Neural cell (in vitro differentiated cells): ENCODE data around the gene OSBP2. TPM values are rescaled to one million over a fixed set of nuclear protein-coding genes. Genes with fewer than 3 reads are reported as not detected.

Source experiments
- H2AFZ ChIP-seq: fragments of 200-600, 300-800 bp; sonication (generic), shearing (Covaris generic); 2 replicates; pipeline ENCODE4 v1.6.0; 2014; ENCODE audit warnings: low read depth, mild to moderate bottlenecking, antibody characterized with exemption, low read length, moderate library complexity
- H3F3A ChIP-seq: fragments of 200-600 bp; shearing (Covaris generic); 2 replicates; pipeline ENCODE4 v1.6.1; 2016; ENCODE audit warnings: mild to moderate bottlenecking, moderate library complexity, mixed read lengths, antibody characterized with exemption, low read length; ENCODE audit not compliant: insufficient read depth, poor library complexity, severe bottlenecking
- H3K27ac ChIP-seq: fragments of 200-600, 300-800 bp; sonication (generic), shearing (Covaris generic); 2 replicates; pipeline ENCODE4 v1.5.1; 2014; ENCODE audit warnings: mild to moderate bottlenecking, low read length, moderate library complexity
- H3K27me3 ChIP-seq: fragments of 300-800, 200-600 bp; sonication (generic), shearing (Covaris generic); 2 replicates; pipeline ENCODE4 v1.6.0; 2014; ENCODE audit warnings: mild to moderate bottlenecking, low read depth, low read length, moderate library complexity; ENCODE audit not compliant: insufficient read depth
- H3K36me3 ChIP-seq: fragments of 300-800, 200-600 bp; sonication (generic), shearing (Covaris generic); 2 replicates; pipeline ENCODE4 v1.5.1; 2014; ENCODE audit warnings: mild to moderate bottlenecking, antibody characterized with exemption, low read length, moderate library complexity; ENCODE audit not compliant: insufficient read depth
- H3K4me2 ChIP-seq: fragments of 300-800, 200-600 bp; sonication (generic), shearing (Covaris generic); 2 replicates; pipeline ENCODE4 v1.6.0; 2014; ENCODE audit warnings: mild to moderate bottlenecking, low read length
- H3K4me3 ChIP-seq: fragments of 300-800, 200-600 bp; sonication (generic), shearing (Covaris generic); 2 replicates; pipeline ENCODE4 v1.5.1; 2014; ENCODE audit warnings: mild to moderate bottlenecking, low read length, moderate library complexity
- H3K79me2 ChIP-seq: fragments of 200-600 bp; shearing (Covaris generic); replicated peaks from 2 replicates; pipeline ENCODE4 v1.6.0; 2014; ENCODE audit warnings: mild to moderate bottlenecking, low read length, moderate library complexity; ENCODE audit not compliant: insufficient read depth
- H3K9ac ChIP-seq: fragments of 300-800, 200-600 bp; sonication (generic), shearing (Covaris generic); 2 replicates; pipeline ENCODE4 v1.6.1; 2016; ENCODE audit warnings: mild to moderate bottlenecking, low read length, mixed read lengths
- H3K9me2 ChIP-seq: fragments of 200-600 bp; shearing (Covaris generic); 2 replicates; pipeline ENCODE4 v1.6.1; 2016; ENCODE audit warnings: mild to moderate bottlenecking, low read length, mixed read lengths; ENCODE audit not compliant: insufficient read depth
- H3K9me3 ChIP-seq: fragments of 200-600, 300-800 bp; sonication (generic), shearing (Covaris generic); 2 replicates; pipeline ENCODE4 v1.6.1; 2016; ENCODE audit warnings: mild to moderate bottlenecking, mixed run types, low read length, moderate library complexity, mixed read lengths
- H4K20me1 ChIP-seq: fragments of 200-600 bp; shearing (Covaris generic); 2 replicates; pipeline ENCODE4 v1.6.1; 2016; ENCODE audit warnings: mild to moderate bottlenecking, mixed run types; ENCODE audit not compliant: insufficient read depth
- EP300 ChIP-seq: fragments of 450-650 bp; conservative IDR thresholded peaks from 2 replicates; pipeline ENCODE4 v1.6.1; 2014; ENCODE audit warnings: antibody characterized with exemption, mild to moderate bottlenecking, moderate library complexity; ENCODE audit not compliant: poor library complexity, severe bottlenecking
- EZH2 ChIP-seq: fragments of 200-600, 300-800 bp; shearing (Covaris generic), sonication (generic); IDR thresholded peaks from 2 replicates; pipeline ENCODE4 v1.6.1; 2014; ENCODE audit warnings: antibody characterized with exemption, low read length, borderline replicate concordance, mild to moderate bottlenecking; ENCODE audit not compliant: insufficient read depth, poor library complexity, severe bottlenecking
- MXI1 ChIP-seq: fragments of 450-650 bp; conservative IDR thresholded peaks from 2 replicates; pipeline ENCODE4 v1.6.1; 2014; ENCODE audit warnings: antibody characterized with exemption, mild to moderate bottlenecking; ENCODE audit not compliant: poor library complexity, severe bottlenecking
- POLR2AphosphoS5 ChIP-seq: IDR thresholded peaks from 2 replicates; pipeline ENCODE4 v1.6.1; 2012
- RAD21 ChIP-seq: fragments of 450-650 bp; conservative IDR thresholded peaks from 2 replicates; pipeline ENCODE4 v1.6.1; 2014; ENCODE audit warnings: antibody characterized with exemption, mild to moderate bottlenecking, moderate library complexity
- SMC3 ChIP-seq: fragments of 450-650 bp; conservative IDR thresholded peaks from 2 replicates; pipeline ENCODE4 v1.6.1; 2014; ENCODE audit warnings: antibody characterized with exemption, mild to moderate bottlenecking, moderate library complexity; ENCODE audit not compliant: poor library complexity
- TAF1 ChIP-seq: IDR thresholded peaks from 2 replicates; pipeline ENCODE4 v1.6.1; 2012; ENCODE audit warnings: low read depth
- polyA plus RNA-seq: library from polyadenylated mRNA; depleted of rRNA; stranded (reverse); fragments of >200 nt; gene quantifications from 2 replicates; pipeline ENCODE4 v1.2.3, GENCODE V29; 2014
- TF ChIP-seq, protein P1 (sequence below): fragments of 450-650 bp; IDR thresholded peaks from 2 replicates; pipeline ENCODE4 v1.5.1; 2014; ENCODE audit warnings: antibody characterized with exemption, mild to moderate bottlenecking, moderate library complexity; ENCODE audit not compliant: poor library complexity, severe bottlenecking
- TF ChIP-seq, protein P2 (sequence below): IDR thresholded peaks from 2 replicates; pipeline ENCODE4 v1.6.1; 2012; ENCODE audit warnings: borderline replicate concordance

OSBP2 gene
- polyA plus RNA-seq, 1 donor from 2014 or later: 8.7 TPM

DNA sequence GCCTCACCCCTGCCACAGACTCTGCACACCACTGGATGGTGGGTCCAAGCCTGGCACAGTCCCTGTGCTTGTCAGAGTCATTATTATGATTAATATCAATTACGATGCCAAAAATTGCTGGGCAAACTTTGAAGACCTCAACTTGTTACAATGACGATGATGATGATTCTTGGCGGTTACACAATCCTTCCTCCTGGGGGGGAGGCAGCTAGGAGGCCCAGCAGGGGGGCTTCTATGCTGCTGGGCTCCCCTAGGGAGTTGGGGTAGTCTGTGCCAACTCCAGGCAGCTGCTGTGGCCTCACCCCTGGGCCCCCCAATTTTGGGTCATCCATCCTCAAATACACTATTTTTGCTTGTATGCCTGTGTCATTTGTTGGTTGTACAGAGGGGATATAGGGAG lies 47.1 kb upstream of the OSBP2 start:
- Histone ChIP-seq H3F3A (no peaks in the 10 kb centered on the region), H4K20me1 (no peaks in the 10 kb centered on the region), H2AFZ (no peak overlapping the region), H3K36me3 (no peaks in the 10 kb centered on the region), H3K27ac (no peak overlapping the region), H3K27me3 (no peaks in the 10 kb centered on the region), H3K4me2 (no peak overlapping the region), H3K79me2 (no peaks in the 10 kb centered on the region), H3K4me3 (no peak overlapping the region), H3K9me2 (no peaks in the 10 kb centered on the region), H3K9me3 (no peaks in the 10 kb centered on the region), H3K9ac (no peak overlapping the region)
- no peak for TF ChIP-seq MXI1
- TF ChIP-seq SMC3: no peak
- no peak for TF ChIP-seq RAD21
- TF ChIP-seq POLR2AphosphoS5: no peak

DNA sequence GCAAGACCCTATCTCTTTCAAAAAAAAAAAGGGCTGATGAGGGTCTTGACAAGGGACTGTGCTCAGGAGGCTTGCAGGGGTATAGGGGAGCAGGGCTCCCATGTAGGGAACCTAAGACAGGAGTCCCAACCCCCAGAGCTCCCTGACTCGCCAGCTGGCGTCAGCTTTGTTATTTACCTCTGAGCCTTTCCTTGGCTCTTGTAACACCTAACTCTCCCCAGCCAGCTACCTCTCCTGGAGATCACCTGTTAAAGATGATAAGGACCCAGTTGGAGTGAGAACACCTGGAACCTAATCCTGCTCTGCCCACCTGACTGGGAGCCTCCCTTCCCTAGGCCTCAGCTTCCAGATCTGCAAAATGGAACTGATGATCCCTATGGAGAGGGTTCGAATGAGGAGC lies 45.8 kb upstream of the OSBP2 start:
- Histone ChIP-seq H3K27me3 (no peaks in the 10 kb centered on the region), H3K9me2 (no peaks in the 10 kb centered on the region), H3K9ac (no peak overlapping the region), H3K9me3 (no peaks in the 10 kb centered on the region), H3K79me2 (no peaks in the 10 kb centered on the region), H3K4me2 (no peak overlapping the region), H3K4me3 (no peak overlapping the region), H2AFZ (no peak overlapping the region), H4K20me1 (no peaks in the 10 kb centered on the region), H3F3A (no peaks in the 10 kb centered on the region), H3K36me3 (no peaks in the 10 kb centered on the region), H3K27ac (no peak overlapping the region)
- TF ChIP-seq EZH2: no peak
- no peak for TF ChIP-seq MXI1
- TF ChIP-seq POLR2AphosphoS5: no peak
- no peak for TF ChIP-seq RAD21
- TF ChIP-seq, protein P1, sequence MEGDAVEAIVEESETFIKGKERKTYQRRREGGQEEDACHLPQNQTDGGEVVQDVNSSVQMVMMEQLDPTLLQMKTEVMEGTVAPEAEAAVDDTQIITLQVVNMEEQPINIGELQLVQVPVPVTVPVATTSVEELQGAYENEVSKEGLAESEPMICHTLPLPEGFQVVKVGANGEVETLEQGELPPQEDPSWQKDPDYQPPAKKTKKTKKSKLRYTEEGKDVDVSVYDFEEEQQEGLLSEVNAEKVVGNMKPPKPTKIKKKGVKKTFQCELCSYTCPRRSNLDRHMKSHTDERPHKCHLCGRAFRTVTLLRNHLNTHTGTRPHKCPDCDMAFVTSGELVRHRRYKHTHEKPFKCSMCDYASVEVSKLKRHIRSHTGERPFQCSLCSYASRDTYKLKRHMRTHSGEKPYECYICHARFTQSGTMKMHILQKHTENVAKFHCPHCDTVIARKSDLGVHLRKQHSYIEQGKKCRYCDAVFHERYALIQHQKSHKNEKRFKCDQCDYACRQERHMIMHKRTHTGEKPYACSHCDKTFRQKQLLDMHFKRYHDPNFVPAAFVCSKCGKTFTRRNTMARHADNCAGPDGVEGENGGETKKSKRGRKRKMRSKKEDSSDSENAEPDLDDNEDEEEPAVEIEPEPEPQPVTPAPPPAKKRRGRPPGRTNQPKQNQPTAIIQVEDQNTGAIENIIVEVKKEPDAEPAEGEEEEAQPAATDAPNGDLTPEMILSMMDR: no peak
- TF ChIP-seq TAF1: no peak
- TF ChIP-seq, protein P2, sequence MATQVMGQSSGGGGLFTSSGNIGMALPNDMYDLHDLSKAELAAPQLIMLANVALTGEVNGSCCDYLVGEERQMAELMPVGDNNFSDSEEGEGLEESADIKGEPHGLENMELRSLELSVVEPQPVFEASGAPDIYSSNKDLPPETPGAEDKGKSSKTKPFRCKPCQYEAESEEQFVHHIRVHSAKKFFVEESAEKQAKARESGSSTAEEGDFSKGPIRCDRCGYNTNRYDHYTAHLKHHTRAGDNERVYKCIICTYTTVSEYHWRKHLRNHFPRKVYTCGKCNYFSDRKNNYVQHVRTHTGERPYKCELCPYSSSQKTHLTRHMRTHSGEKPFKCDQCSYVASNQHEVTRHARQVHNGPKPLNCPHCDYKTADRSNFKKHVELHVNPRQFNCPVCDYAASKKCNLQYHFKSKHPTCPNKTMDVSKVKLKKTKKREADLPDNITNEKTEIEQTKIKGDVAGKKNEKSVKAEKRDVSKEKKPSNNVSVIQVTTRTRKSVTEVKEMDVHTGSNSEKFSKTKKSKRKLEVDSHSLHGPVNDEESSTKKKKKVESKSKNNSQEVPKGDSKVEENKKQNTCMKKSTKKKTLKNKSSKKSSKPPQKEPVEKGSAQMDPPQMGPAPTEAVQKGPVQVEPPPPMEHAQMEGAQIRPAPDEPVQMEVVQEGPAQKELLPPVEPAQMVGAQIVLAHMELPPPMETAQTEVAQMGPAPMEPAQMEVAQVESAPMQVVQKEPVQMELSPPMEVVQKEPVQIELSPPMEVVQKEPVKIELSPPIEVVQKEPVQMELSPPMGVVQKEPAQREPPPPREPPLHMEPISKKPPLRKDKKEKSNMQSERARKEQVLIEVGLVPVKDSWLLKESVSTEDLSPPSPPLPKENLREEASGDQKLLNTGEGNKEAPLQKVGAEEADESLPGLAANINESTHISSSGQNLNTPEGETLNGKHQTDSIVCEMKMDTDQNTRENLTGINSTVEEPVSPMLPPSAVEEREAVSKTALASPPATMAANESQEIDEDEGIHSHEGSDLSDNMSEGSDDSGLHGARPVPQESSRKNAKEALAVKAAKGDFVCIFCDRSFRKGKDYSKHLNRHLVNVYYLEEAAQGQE: no peak

DNA sequence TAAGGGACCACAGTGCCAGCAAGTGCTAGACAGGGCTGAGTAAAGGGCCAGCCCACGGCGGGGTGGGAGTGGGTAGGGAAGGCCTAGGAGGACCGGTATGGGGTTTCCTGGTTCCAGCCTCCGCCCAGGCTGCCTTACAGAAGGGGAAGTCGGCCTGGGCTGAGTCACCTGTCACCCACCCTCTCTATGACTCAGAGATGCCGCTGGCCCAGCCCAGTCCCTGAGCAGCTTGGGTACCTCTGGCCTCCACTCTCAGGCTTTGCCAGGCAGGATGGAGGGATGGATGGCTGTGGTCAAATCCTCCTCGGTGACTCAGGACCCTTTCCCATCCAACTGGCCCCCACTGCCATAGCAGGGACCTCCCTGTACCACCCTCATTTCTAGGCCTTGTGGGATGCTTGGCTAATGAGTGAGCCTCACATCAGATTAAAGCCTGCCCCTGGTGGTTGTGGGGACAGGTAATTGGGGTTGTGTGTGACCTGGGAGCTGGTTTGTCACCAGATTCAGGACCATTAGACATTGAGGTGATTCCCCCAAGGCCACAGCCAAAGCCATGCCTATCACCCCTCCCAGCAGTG lies 45.2 kb upstream of the OSBP2 start:
- no peak overlapping the region for H3K4me2 ChIP-seq
- no peak overlapping the region for H3K27ac ChIP-seq

More for the DNA sequence above, 45.2 kb upstream of the OSBP2 start:
- no peaks in the 10 kb centered on the region for H3K9me2 ChIP-seq
- no peaks in the 10 kb centered on the region for H3K36me3 ChIP-seq
- no peaks in the 10 kb centered on the region for H3K79me2 ChIP-seq
- no peak overlapping the region for H3K9ac ChIP-seq
- no peak overlapping the region for H3K4me3 ChIP-seq
- H3K27me3 ChIP-seq: no peaks in the 10 kb centered on the region
- no peaks in the 10 kb centered on the region for H3F3A ChIP-seq
- no peaks in the 10 kb centered on the region for H4K20me1 ChIP-seq
- H3K9me3 ChIP-seq: no peaks in the 10 kb centered on the region
- TF ChIP-seq EP300: no peak
- TF ChIP-seq SMC3: no peak
- no peak overlapping the region for H2AFZ ChIP-seq
